ENCODE measurements around the gene TEAD4.

The TEAD4 gene

GRCh38 chr12:3003357-3003992, 44.3 kb downstream of the TEAD4 start:
- no peak for DNase-seq

- DNase-seq: no peak
Observed at GRCh38 chr12:3004655-3005565, 45.7 kb downstream of the TEAD4 start.

- DNase-seq: no peak
Observed at GRCh38 chr12:3005736-3006135, 46.5 kb downstream of the TEAD4 start.

- DNase-seq: no peak
Observed at GRCh38 chr12:3009780-3010179, 50.6 kb downstream of the TEAD4 start.

GRCh38 chr12:3010214-3010930, 51.2 kb downstream of the TEAD4 start:
- DNase-seq: no peak

- DNase-seq: no peak
Observed at GRCh38 chr12:3012786-3013185, 53.6 kb downstream of the TEAD4 start.

- DNase-seq: no peak
Observed at GRCh38 chr12:3014641-3015040, 55.4 kb downstream of the TEAD4 start.

- no peak for DNase-seq
Observed at GRCh38 chr12:3015356-3015755, 56.2 kb downstream of the TEAD4 start.

GRCh38 chr12:3016191-3016590, 57.0 kb downstream of the TEAD4 start:
- no peak for DNase-seq

- no peak for DNase-seq
Observed at GRCh38 chr12:3017281-3017680, 58.1 kb downstream of the TEAD4 start.

GRCh38 chr12:3018284-3019004, 59.2 kb downstream of the TEAD4 start:
- DNase-seq: no peak

GRCh38 chr12:3019005-3019680, 59.9 kb downstream of the TEAD4 start:
- no peak for DNase-seq

- no peak for DNase-seq
Observed at GRCh38 chr12:3020399-3020798, 61.2 kb downstream of the TEAD4 start.

- no peak for DNase-seq
Observed at GRCh38 chr12:3020850-3021435, 61.7 kb downstream of the TEAD4 start.

- DNase-seq: no peak
Observed at GRCh38 chr12:3022411-3022810, 63.2 kb downstream of the TEAD4 start.

GRCh38 chr12:3022961-3023360, 63.8 kb downstream of the TEAD4 start:
- no peak for DNase-seq

GRCh38 chr12:3028108-3028507, 68.9 kb downstream of the TEAD4 start:
- DNase-seq: no peak

- no peak for DNase-seq
Observed at GRCh38 chr12:3030821-3031429, 71.7 kb downstream of the TEAD4 start.

GRCh38 chr12:3032161-3032560, 73.0 kb downstream of the TEAD4 start:
- DNase-seq: no peak

GRCh38 chr12:3032770-3033538, 73.8 kb downstream of the TEAD4 start:
- DNase-seq: no peak

GRCh38 chr12:3033539-3033867, 74.3 kb downstream of the TEAD4 start:
- DNase-seq: no peak

All from NCI-H1092 (cell line).